Ishikawa (cell line): Measurements from ENCODE around the gene GABRD.

Source experiments
- CREB1 ChIP-seq: IDR thresholded peaks from 2 replicates; pipeline ENCODE4 v1.6.1; 2012; ENCODE audit warnings: low read depth
- EP300 ChIP-seq: IDR thresholded peaks from 2 replicates; pipeline ENCODE4 v1.6.1; 2012; ENCODE audit warnings: borderline replicate concordance
- FOXM1 ChIP-seq: IDR thresholded peaks from 2 replicates; pipeline ENCODE4 v1.6.1; 2012; ENCODE audit warnings: low read depth, borderline replicate concordance
- NFIC ChIP-seq: IDR thresholded peaks from 2 replicates; pipeline ENCODE4 v1.6.1; 2012
- RAD21 ChIP-seq: IDR thresholded peaks from 2 replicates; pipeline ENCODE4 v1.6.1; 2012; ENCODE audit warnings: low read depth
- YY1 ChIP-seq: IDR thresholded peaks from 2 replicates; pipeline ENCODE4 v1.6.1; 2012; ENCODE audit warnings: low read depth
- ZBTB7A ChIP-seq: IDR thresholded peaks from 2 replicates; pipeline ENCODE4 v1.6.1; 2012; ENCODE audit warnings: low read depth
- TF ChIP-seq, protein P1 (sequence below): IDR thresholded peaks from 2 replicates; pipeline ENCODE4 v1.6.1; 2012; ENCODE audit warnings: low read depth, mild to moderate bottlenecking

DNA sequence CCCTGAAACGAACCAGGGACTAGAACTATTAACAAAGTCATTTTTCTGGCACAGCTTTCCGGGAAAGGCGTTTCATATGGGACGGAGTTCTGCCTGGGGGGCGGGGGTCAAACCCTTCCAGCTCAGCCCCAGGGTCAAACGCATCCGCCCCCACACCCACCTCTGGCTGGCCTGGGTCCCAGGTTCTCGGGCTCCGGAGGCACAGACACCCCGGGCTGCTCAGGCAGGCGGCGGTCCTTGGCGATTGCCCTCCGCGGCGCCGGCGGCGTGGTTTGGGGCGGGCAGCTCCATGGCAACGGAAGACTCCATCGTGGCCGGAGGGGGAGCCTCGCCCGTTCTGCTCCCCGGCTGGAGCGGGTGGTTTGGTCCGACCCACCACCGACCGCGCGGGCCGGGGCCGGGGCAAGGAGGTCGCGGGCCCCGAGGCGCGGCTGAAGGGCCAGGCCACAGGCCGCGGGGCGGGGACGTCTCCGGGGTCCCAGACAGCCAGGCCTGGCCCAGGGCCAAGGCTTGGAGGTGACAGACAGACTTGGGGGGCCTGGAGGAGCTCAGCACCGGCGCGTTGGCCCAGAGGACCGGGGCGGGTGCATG is 15.5 kb upstream of the GABRD start, which contains the start of gene CFAP74:
- TF ChIP-seq RAD21 = no peak
- peak; percentile 67; the same call in 1 of the 2 replicates for TF ChIP-seq EP300
- no peak for TF ChIP-seq ZBTB7A
- no peak for TF ChIP-seq YY1
- no peak for TF ChIP-seq CREB1
- TF ChIP-seq FOXM1 = no peak
- no peak for TF ChIP-seq NFIC
- TF ChIP-seq, protein P1, sequence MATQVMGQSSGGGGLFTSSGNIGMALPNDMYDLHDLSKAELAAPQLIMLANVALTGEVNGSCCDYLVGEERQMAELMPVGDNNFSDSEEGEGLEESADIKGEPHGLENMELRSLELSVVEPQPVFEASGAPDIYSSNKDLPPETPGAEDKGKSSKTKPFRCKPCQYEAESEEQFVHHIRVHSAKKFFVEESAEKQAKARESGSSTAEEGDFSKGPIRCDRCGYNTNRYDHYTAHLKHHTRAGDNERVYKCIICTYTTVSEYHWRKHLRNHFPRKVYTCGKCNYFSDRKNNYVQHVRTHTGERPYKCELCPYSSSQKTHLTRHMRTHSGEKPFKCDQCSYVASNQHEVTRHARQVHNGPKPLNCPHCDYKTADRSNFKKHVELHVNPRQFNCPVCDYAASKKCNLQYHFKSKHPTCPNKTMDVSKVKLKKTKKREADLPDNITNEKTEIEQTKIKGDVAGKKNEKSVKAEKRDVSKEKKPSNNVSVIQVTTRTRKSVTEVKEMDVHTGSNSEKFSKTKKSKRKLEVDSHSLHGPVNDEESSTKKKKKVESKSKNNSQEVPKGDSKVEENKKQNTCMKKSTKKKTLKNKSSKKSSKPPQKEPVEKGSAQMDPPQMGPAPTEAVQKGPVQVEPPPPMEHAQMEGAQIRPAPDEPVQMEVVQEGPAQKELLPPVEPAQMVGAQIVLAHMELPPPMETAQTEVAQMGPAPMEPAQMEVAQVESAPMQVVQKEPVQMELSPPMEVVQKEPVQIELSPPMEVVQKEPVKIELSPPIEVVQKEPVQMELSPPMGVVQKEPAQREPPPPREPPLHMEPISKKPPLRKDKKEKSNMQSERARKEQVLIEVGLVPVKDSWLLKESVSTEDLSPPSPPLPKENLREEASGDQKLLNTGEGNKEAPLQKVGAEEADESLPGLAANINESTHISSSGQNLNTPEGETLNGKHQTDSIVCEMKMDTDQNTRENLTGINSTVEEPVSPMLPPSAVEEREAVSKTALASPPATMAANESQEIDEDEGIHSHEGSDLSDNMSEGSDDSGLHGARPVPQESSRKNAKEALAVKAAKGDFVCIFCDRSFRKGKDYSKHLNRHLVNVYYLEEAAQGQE = no peak
